Heart left ventricle (tissue), 13 donors: ENCODE measurements around the gene LAPTM5.

Experiments used
- POLR2A ChIP-seq, 2 donors: fragments of 450-650 bp; IDR thresholded peaks; one replicate each; pipeline ENCODE4 v1.6.1; 2017; ENCODE audit warnings: antibody characterized with exemption in 2 of 2, mild to moderate bottlenecking in 2 of 2, moderate library complexity in 2 of 2
- TF ChIP-seq, protein P1 (sequence below), 12 donors: fragments of 200-600 bp; sonication (generic) in 4 of 12; IDR thresholded peaks; one replicate each; pipeline versions ENCODE4 v1.5.0 to v1.8.0; 2018 to 2022; ENCODE audit warnings: antibody characterized with exemption in 12 of 12, mild to moderate bottlenecking in 5 of 12
- donor health status: ischemic (EF 13 %, LVEDD 7.1; RV severe dilation, severe dysfunction).
- donor health status: DM: no; HTN: yes; CAD: no.
- donor health status: DM: no; HTN: no; CAD: no.
- donor health status: ischemic (EF 25% LVEDD 6.9; RV normal size, moderate dysfunction).
- donor health status: ischemic (EF 25% LVEDD 5.7; RV mildly dilated, moderate dysfunction).
- donor health status: ischemic (EF 35%, LVEDD 5.7; RV mildly dilated, moderate dysfunction).
- donor health status: nonischemic (EF 11% LVEDD 7.7; RV severe dilation, severe dysfunction).
- donor health status: DM: yes; HTN: yes; CAD: no.
- donor health status: PGD.
- donor health status: ischemic (EF 29% LVEDD 5.4; RV normal size, mild dysfunction).
- donor health status: nonischemic (EF 23%, LVEDD 6.1; RV moderate dilation, normal function).

DNA sequence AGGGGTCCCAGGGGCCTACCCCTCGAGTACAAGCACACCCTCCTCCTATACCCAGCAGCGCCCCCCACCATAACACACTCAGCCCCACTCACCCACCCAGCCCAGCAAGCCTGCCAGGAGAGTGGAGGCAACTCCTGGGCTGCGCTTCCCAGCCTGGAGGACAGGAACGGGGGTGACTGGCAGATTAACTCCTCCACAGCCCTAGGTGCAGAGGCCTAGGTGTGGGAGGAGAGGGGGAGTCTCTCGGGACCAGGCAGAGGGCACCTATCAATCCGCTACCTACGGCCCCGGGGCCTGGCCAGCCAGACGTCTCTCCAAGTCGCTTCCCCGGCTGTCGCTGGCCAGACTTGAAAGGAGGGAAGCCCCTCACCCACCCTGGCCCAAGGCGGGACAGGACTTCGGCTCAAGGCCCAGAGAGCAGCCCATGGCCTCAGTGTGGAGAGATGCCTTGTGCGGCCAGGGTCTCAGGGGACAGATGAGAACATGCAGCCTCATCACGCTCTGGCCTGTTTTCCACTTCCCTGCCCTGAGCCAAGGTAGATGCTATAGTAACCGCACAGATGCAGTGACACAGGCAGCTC lies 59.1 kb downstream of the LAPTM5 start:
- TF ChIP-seq, protein P1, sequence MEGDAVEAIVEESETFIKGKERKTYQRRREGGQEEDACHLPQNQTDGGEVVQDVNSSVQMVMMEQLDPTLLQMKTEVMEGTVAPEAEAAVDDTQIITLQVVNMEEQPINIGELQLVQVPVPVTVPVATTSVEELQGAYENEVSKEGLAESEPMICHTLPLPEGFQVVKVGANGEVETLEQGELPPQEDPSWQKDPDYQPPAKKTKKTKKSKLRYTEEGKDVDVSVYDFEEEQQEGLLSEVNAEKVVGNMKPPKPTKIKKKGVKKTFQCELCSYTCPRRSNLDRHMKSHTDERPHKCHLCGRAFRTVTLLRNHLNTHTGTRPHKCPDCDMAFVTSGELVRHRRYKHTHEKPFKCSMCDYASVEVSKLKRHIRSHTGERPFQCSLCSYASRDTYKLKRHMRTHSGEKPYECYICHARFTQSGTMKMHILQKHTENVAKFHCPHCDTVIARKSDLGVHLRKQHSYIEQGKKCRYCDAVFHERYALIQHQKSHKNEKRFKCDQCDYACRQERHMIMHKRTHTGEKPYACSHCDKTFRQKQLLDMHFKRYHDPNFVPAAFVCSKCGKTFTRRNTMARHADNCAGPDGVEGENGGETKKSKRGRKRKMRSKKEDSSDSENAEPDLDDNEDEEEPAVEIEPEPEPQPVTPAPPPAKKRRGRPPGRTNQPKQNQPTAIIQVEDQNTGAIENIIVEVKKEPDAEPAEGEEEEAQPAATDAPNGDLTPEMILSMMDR (IDR thresholded peaks at IDR 0.05): no peak
- no peak for TF ChIP-seq POLR2A (IDR thresholded peaks at IDR 0.05)
